HUES6 (cell line): ENCODE measurements around the gene TRIM26.
"Not testable (repeated sequence)": the region's sequence is repeated elsewhere in the genome, so short reads cannot be mapped to it uniquely, and the experiment has no call there.

Experiments used
- H3K27ac ChIP-seq: 2 replicates; pipeline ENCODE4 v1.7.0; 2013; ENCODE audit warnings: low read depth, mild to moderate bottlenecking, low read length, inconsistent platforms
- H3K27me3 ChIP-seq: 2 replicates; pipeline ENCODE4 v1.6.1; 2013; ENCODE audit warnings: low read length; ENCODE audit not compliant: control insufficient read depth, insufficient read depth
- H3K36me3 ChIP-seq: 2 replicates; pipeline ENCODE4 v1.6.1; 2013; ENCODE audit warnings: low read length; ENCODE audit not compliant: control insufficient read depth, insufficient read depth
- H3K4me1 ChIP-seq: 2 replicates; pipeline ENCODE4 v1.6.1; 2013; ENCODE audit warnings: low read length; ENCODE audit not compliant: control insufficient read depth, insufficient read depth
- H3K4me3 ChIP-seq: 2 replicates; pipeline ENCODE4 v1.5.1; 2013; ENCODE audit warnings: low read depth, low read length
- H3K9ac ChIP-seq: one replicate; pipeline ENCODE4 v1.6.1; 2013; ENCODE audit warnings: mild to moderate bottlenecking, low read length
- H3K9me3 ChIP-seq: 2 replicates; pipeline ENCODE4 v1.6.1; 2013; ENCODE audit warnings: low read depth, low read length; ENCODE audit not compliant: control insufficient read depth, insufficient read depth

TRIM26 gene

DNA sequence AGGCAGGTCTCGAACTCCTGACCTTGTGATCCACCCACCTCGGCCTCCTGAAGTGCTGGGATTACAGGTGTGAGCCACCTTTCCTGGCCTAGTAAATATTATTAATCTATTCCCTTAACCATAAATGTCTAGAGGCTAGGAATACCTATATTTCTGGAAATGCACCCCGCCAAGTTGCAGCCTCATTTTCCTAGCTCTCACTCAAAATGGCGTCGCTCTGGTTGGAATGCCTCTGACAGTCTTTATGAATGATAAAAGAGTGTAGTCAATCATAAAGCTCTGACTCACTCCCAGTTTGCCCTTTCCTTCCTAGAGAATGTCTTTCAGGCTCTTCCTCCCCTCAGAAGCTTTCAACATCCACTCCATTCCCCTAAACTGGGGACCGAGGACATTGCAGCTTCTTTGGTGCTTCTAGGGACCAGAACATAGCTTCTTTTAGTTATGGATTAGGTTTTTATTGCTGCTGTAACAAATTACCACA, 14.1 kb upstream of the TRIM26 start:
- no peak overlapping the region for H3K27ac ChIP-seq
- no peak overlapping the region for H3K9ac ChIP-seq
- peaks cover 19% of the 10 kb centered on the region for H3K9me3 ChIP-seq
- no peaks in the 10 kb centered on the region for H3K36me3 ChIP-seq
- H3K27me3 ChIP-seq, result no peaks in the 10 kb centered on the region
- H3K4me1 ChIP-seq, result peaks cover 9% of the 10 kb centered on the region; the same call in 1 of the 2 replicates
- no peak overlapping the region for H3K4me3 ChIP-seq

DNA sequence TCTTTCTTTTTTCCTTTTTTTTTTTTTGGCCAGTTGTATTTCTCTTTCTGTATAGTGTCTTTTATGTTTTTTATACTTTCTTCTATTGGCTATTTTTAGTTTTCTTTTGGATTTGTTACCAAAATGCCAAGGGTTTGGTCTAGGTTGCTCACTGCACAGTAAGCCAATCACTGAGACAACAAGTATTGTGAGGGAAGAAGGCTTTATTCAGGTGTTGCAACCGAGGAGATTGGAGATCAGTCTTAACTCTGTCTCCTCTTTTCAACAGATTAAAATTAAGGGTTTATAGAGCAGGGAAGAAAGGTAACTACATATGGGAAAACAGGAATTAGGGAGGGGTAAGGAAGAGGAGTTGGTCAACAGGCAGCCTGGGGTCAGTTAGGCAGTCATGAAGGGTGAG, 10.1 kb upstream of the TRIM26 start:
- no peaks in the 10 kb centered on the region for H3K27me3 ChIP-seq
- no peak overlapping the region for H3K9ac ChIP-seq
- H3K36me3 ChIP-seq, result no peaks in the 10 kb centered on the region

DNA sequence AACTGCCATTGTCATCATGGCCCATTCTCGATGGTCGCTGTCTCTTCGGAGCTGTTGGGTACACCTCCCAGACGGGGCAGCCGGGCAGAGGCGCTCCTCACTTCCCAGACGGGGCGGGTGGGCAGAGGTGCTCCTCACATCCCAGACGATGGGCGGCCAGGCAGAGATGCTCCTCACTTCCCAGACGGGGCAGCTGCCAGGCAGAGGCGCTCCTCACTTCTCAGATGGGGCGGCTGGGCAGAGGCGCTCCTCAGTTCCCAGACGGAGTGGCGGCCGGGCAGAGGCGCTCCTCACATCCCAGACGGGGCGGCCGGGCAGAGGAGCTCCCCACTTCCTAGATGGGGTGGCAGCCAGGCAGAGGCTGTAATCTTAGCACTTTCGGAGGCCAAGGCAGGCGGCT, 8.8 kb upstream of the TRIM26 start:
- not testable (repeated sequence) for H3K4me1 ChIP-seq

More for the DNA sequence above, 10.1 kb upstream of the TRIM26 start:
- Histone ChIP-seq H3K27ac (no peak overlapping the region), H3K4me3 (no peak overlapping the region), H3K9me3 (peaks cover 20% of the 10 kb centered on the region), H3K4me1 (peaks cover 9% of the 10 kb centered on the region)

DNA sequence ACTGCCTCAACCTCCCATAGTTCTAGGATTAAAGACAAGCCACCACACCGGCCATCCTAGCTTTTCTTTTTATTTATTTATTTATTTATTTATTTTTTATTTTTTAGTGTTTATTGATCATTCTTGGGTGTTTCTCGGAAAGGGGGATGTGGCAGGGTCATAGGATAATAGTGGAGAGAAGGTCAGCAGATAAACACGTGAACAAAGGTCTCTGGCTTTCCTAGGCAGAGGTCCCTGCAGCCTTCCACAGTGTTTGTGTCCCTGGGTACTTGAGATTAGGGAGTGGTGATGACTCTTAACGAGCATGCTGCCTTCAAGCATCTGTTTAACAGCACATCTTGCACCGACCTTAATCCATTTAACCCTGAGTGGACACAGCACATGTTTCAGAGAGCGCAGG, 8.2 kb upstream of the TRIM26 start:
- H3K9ac ChIP-seq, H3K27me3 ChIP-seq, H3K27ac ChIP-seq, H3K36me3 ChIP-seq, H3K4me3 ChIP-seq, H3K4me1 ChIP-seq: not testable (repeated sequence)
- H3K9me3 ChIP-seq, result peaks cover 20% of the 10 kb centered on the region

More for the DNA sequence above, 8.8 kb upstream of the TRIM26 start:
- not testable (repeated sequence) for H3K27me3 ChIP-seq, H3K9ac ChIP-seq, H3K27ac ChIP-seq, H3K36me3 ChIP-seq, H3K4me3 ChIP-seq
- peaks cover 20% of the 10 kb centered on the region for H3K9me3 ChIP-seq

DNA sequence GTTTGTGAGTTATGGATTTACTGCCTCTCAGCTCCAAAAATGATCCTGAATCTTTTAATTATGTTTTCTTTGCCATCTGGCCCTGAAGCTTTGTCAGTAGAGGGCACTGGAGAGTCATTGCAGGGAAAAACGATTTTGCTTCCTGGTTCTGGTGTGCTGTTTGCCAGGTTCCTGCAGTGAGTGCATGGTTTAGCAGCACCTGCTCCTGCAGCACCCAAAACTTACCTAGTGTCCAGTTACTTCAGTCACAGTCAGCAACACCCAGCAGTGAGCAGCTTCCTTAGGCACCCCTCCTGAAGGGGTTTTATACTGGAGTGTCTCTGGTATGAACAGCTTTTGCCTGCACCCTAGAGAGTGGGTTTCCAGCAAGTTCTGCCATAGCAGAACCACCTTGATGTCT, 6.0 kb upstream of the TRIM26 start:
- Histone ChIP-seq H3K27ac (no peak overlapping the region), H3K9me3 (peaks cover 16% of the 10 kb centered on the region), H3K36me3 (no peaks in the 10 kb centered on the region), H3K27me3 (no peaks in the 10 kb centered on the region), H3K4me1 (peaks cover 6% of the 10 kb centered on the region), H3K4me3 (no peak overlapping the region), H3K9ac (no peak overlapping the region)

DNA sequence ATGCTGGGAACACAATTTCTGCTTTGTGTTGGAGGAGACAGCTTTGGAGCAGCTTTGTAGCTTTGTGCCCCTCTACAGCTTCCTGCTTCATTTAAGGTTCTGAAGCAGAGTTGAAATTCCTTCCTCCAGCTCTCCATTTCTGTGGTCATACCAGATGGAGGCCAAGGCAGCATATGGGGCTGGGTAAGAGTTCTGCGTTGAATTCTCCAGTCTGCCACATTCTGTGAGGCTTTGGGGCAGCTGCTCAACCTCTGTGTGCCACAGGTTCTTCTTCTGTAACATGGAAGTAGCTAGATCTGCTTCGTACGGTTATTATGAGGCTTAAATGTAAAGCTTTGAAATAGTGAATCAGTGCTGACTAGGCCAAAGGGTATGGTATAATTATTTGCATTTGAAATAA, 2.9 kb upstream of the TRIM26 start:
- H3K9me3 ChIP-seq, result no peaks in the 10 kb centered on the region
- peaks cover 21% of the 10 kb centered on the region for H3K4me1 ChIP-seq
- no peak overlapping the region for H3K9ac ChIP-seq
- H3K36me3 ChIP-seq, result no peaks in the 10 kb centered on the region
- no peaks in the 10 kb centered on the region for H3K27me3 ChIP-seq
- no peak overlapping the region for H3K4me3 ChIP-seq
- no peak overlapping the region for H3K27ac ChIP-seq

DNA sequence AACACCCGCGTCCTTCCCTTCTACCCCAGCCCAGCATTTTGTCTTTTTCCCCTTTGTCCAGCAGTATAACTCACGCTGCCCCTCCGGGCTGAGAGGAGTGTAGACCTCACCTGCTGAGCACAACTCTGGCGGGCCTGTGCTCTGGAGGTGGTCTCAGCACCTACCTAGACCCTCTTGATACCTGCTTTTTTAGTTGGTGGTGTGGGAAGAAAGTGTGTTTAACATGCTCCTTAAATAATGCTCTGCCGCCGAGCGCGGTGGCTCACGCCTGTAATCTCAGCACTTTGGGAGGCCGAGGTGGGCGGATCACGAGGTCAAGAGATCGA, 1.4 kb upstream of the TRIM26 start:
- Histone ChIP-seq H3K9ac (no peak overlapping the region), H3K27me3 (no peaks in the 10 kb centered on the region), H3K27ac (no peak overlapping the region), H3K4me1 (peaks cover 25% of the 10 kb centered on the region), H3K36me3 (no peaks in the 10 kb centered on the region), H3K9me3 (no peaks in the 10 kb centered on the region), H3K4me3 (peak overlapping the region; percentile 99)

DNA sequence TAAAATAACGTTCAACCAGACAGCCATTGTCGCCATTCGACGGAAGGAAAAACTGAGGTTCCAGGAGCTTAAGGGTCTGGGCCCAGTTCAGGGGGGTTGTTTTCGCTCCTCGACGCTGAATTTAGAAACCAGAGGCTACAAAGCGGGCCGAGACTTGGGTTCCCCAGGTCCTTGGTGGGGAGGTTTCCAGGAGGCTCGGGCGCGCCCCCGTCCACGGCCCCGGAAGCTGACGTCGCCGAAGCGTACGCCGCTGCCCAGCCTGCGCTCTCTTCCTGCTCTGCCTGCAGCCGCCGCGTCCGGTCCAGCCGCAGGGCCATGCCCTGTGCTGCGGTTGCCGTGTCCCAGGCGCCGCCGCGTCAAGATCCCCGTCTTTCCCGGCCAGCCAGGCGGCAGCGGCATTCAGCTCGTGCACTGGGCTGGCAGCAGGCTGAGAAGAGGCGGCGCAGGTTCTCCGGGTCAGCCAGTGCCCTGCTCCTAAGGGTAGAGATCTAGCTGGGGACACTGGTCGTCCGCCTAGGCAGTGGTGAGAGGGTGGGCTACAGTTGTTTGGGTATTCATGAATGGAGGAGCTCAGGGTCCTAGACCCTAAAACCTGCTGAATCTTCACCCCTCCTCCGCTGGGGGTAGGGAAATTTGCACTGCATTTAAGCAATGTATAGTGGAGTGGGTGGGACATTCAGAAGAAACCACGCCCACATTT, 901 bp upstream of the TRIM26 start:
- no peaks in the 10 kb centered on the region for H3K9me3 ChIP-seq
- peak overlapping the region; percentile 71 for H3K9ac ChIP-seq
- H3K4me3 ChIP-seq, result peak overlapping the region; percentile 99
- no peaks in the 10 kb centered on the region for H3K36me3 ChIP-seq
- peaks cover 25% of the 10 kb centered on the region for H3K4me1 ChIP-seq
- no peak overlapping the region; the same call in 1 of the 2 replicates for H3K27ac ChIP-seq
- H3K27me3 ChIP-seq, result no peaks in the 10 kb centered on the region

DNA sequence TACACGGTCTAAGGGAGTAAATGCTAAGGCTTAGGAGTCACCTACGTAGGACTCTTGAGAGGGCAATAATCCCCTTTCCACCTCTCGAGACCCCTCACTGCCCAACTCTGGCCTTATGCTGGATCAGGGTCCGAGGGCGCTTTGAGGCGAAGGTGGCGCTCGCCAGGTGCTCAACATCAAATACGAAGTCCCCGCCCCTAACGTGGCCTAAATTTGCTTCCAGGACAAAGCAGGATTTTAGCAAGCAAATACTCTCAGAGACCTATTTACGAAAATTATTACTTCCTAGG, 406 bp upstream of the TRIM26 start:
- Histone ChIP-seq H3K36me3 (no peaks in the 10 kb centered on the region), H3K9me3 (no peaks in the 10 kb centered on the region), H3K27ac (no peak overlapping the region; the same call in 1 of the 2 replicates), H3K9ac (peak overlapping the region; percentile 71), H3K27me3 (no peaks in the 10 kb centered on the region), H3K4me3 (peak overlapping the region; percentile 99), H3K4me1 (peaks cover 29% of the 10 kb centered on the region)

DNA sequence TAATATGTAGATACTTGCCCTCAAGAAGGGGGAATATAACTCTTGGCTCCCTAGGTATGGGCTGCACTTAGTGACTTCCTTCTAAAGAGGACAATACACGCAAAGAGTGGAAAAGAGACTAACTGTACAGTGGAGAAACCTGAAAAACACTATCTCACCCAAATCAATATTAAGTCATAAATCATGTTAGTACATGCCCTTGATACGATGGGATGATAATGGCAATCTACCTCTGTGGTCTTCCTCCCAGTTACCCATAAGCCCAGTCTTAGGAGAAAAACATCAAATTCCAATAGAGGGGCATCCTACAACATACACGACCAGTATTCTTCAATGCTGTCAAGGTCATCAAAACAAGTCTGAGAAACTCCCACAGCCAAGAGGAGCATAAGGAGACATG, 1.3 kb downstream of the TRIM26 start:
- Histone ChIP-seq H3K9me3 (no peaks in the 10 kb centered on the region), H3K4me3 (peak overlapping the region; percentile 99), H3K4me1 (peaks cover 46% of the 10 kb centered on the region), H3K27ac (no peak overlapping the region), H3K36me3 (no peaks in the 10 kb centered on the region), H3K27me3 (no peaks in the 10 kb centered on the region), H3K9ac (peak overlapping the region; percentile 34)

DNA sequence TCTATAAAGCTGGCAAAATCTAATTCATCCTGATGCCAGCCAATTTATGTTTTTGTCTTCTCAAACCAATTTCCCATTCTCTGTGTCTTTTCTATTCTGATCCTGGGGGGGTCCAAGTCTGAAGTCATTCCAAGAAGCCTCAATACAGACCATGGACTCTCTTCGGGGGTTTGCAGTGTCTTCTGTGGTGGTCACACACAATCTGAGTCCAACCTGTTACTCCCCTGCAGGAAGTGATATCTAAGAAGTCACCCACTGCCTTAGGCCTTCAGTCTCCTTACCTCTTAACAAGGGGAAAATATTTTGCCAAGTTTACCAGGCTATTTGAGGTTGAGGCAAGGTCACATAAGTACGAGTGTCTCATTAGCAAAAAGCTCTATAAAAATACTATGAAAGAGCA, 1.9 kb downstream of the TRIM26 start:
- Histone ChIP-seq H3K4me1 (peaks cover 48% of the 10 kb centered on the region), H3K36me3 (no peaks in the 10 kb centered on the region), H3K9ac (no peak overlapping the region), H3K27ac (no peak overlapping the region), H3K9me3 (no peaks in the 10 kb centered on the region), H3K4me3 (peak overlapping the region; percentile 99; the same call in 1 of the 2 replicates), H3K27me3 (no peaks in the 10 kb centered on the region)
